NOMO-1 (cell line): ENCODE data around the gene MCU.
A peak's percentile ranks its signal among the peaks of the same experiment; 100 is the strongest.

Source experiments
- DNase-seq, 2 experiments: peaks; one replicate each; lab custom pipeline; 2025; ENCODE audit not compliant: unreplicated experiment in 2 of 2; lab: John Stamatoyannopoulos, UW

Gene MCU

GRCh38 chr10:72928798-72929197 is 236.9 kb downstream of the MCU start:
- no peak for DNase-seq

- no peak for DNase-seq
Measured at GRCh38 chr10:72930276-72930675, 238.3 kb downstream of the MCU start.

GRCh38 chr10:72932259-72933015 is 240.5 kb downstream of the MCU start:
- peak in 1 of 2 experiments; percentile 7 for DNase-seq

GRCh38 chr10:72935361-72935760 is 243.4 kb downstream of the MCU start:
- no peak for DNase-seq
